Osteocyte (in vitro differentiated cells): ENCODE measurements around the gene ZNF462. TPM values are rescaled to one million over a fixed set of nuclear protein-coding genes. Genes with fewer than 3 reads are reported as not detected.

Experiments
- DNase-seq: peaks from one replicate; pipeline ENCODE4 v3.0.0; 2021; ENCODE audit warnings: mixed read lengths; ENCODE audit not compliant: unreplicated experiment; ENCODE audit errors: extremely low spot score
- H3K27ac Mint-ChIP-seq: one replicate; pipeline ENCODE4 v1.8.0; 2021; ENCODE audit warnings: mild to moderate bottlenecking, mixed read lengths; ENCODE audit not compliant: unreplicated experiment
- H3K27me3 Mint-ChIP-seq: one replicate; pipeline ENCODE4 v1.8.0; 2021; ENCODE audit warnings: mixed read lengths; ENCODE audit not compliant: unreplicated experiment
- H3K36me3 Mint-ChIP-seq: one replicate; pipeline ENCODE4 v1.8.0; 2021; ENCODE audit warnings: mixed read lengths; ENCODE audit not compliant: unreplicated experiment
- H3K4me1 Mint-ChIP-seq: one replicate; pipeline ENCODE4 v1.8.0; 2021; ENCODE audit warnings: mixed read lengths; ENCODE audit not compliant: unreplicated experiment
- H3K4me3 Mint-ChIP-seq: one replicate; pipeline ENCODE4 v1.8.0; 2021; ENCODE audit warnings: mild to moderate bottlenecking, moderate library complexity, mixed read lengths; ENCODE audit not compliant: unreplicated experiment
- H3K9me3 Mint-ChIP-seq: one replicate; pipeline ENCODE4 v1.8.0; 2021; ENCODE audit warnings: mixed read lengths; ENCODE audit not compliant: unreplicated experiment
- CTCF ChIP-seq: fragments of 200-600 bp; sonication (generic); IDR thresholded peaks from 2 replicates; pipeline ENCODE4 v1.5.0; 2021; ENCODE audit warnings: antibody characterized with exemption, mild to moderate bottlenecking, moderate library complexity
- total RNA-seq: library from RNA; stranded (reverse); gene quantifications from 2 replicates; pipeline ENCODE4 v1.2.1, GENCODE V29; 2021

ZNF462 gene
- total RNA-seq, 1 donor from 2014 or later, result 55.0 TPM

GRCh38 chr9:106993603-106994002 lies 130.6 kb downstream of the ZNF462 start:
- no peak overlapping the region for H3K27ac Mint-ChIP-seq
- H3K27me3 Mint-ChIP-seq, result no peaks in the 10 kb centered on the region
- no peak overlapping the region for H3K4me3 Mint-ChIP-seq
- DNase-seq, result no peak
- peaks cover 52% of the 10 kb centered on the region for H3K36me3 Mint-ChIP-seq
- no peaks in the 10 kb centered on the region for H3K4me1 Mint-ChIP-seq
- TF ChIP-seq CTCF, result no peak
- H3K9me3 Mint-ChIP-seq, result peaks cover 6% of the 10 kb centered on the region

DNA sequence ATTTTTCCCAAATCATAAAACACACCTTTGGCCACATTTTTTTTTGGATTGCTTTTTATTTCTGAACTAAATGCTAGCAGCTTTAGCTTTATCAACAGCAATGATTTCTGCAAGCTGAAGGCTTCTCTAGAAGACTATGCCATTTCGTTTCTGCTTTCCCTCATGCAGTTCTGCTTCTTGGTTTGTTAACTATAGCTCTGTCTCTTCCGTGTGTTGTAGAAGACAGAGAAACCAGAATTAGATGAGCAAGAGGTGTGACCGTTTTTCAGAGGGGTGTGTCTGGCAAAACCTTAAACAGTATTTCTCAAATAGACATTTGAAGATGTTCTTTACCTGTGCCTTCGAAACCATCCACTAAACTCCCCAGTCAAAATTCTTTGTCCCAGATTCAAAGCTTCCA lies 131.5 kb downstream of the ZNF462 start:
- no peak for TF ChIP-seq CTCF
- Mint-ChIP-seq H3K36me3 (peaks cover 44% of the 10 kb centered on the region), H3K9me3 (peaks cover 4% of the 10 kb centered on the region), H3K4me3 (no peak overlapping the region), H3K4me1 (no peaks in the 10 kb centered on the region), H3K27me3 (no peaks in the 10 kb centered on the region), H3K27ac (no peak overlapping the region)
- no peak for DNase-seq

- TF ChIP-seq CTCF, result no peak
- Mint-ChIP-seq H3K4me1 (no peaks in the 10 kb centered on the region), H3K9me3 (no peaks in the 10 kb centered on the region), H3K27ac (no peak overlapping the region), H3K4me3 (no peak overlapping the region), H3K27me3 (no peaks in the 10 kb centered on the region), H3K36me3 (peaks cover 48% of the 10 kb centered on the region)
- DNase-seq, result no peak
Measured at GRCh38 chr9:107000218-107000617, 137.3 kb downstream of the ZNF462 start.

DNA sequence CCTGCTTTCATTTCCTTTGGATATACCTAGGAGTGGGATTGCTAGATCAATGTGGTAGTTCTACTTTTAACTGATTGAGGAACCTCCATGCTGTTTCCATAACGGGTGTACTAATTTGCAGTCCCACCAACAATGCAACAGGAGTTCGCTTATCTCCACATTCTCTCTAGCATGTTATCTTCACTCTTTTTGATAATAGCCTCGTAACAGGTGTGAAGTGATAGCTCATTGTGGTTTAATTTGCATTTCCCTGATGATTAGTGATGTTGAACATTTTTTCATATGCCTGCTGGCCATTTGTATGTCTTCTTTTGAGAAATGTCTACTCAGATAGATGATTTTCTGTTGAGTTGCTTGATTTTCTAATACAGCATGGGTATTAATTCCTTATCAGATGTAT lies 142.2 kb downstream of the ZNF462 start:
- Mint-ChIP-seq H3K27ac (no peak overlapping the region), H3K9me3 (peaks cover 8% of the 10 kb centered on the region), H3K36me3 (peaks cover 73% of the 10 kb centered on the region), H3K4me1 (no peaks in the 10 kb centered on the region), H3K27me3 (no peaks in the 10 kb centered on the region), H3K4me3 (no peak overlapping the region)
- no peak for DNase-seq
- TF ChIP-seq CTCF, result no peak

DNA sequence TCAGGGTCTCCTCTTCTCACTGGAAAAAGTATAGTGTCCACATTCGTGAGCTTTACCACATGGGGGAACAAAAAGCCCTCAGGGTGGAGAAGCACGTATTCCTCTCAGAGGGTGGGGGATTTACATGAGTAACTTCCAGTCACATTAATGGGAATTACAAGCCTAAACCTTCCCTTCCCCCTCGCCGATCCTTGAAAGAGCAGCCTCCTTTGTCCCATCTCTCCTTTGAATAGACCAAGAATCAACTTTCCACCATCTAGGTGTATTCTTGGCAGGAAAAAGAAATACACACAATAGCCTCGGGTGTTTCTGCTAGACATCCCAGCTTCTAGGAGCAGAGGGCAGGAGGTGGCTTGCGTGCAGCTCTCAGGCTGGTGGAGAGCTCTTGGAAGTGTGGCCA lies 144.4 kb downstream of the ZNF462 start:
- no peaks in the 10 kb centered on the region for H3K4me1 Mint-ChIP-seq
- DNase-seq, result no peak
- H3K36me3 Mint-ChIP-seq, result peaks cover 79% of the 10 kb centered on the region
- H3K9me3 Mint-ChIP-seq, result peaks cover 19% of the 10 kb centered on the region
- no peak overlapping the region for H3K4me3 Mint-ChIP-seq
- H3K27me3 Mint-ChIP-seq, result no peaks in the 10 kb centered on the region
- no peak overlapping the region for H3K27ac Mint-ChIP-seq
- no peak for TF ChIP-seq CTCF
